Karpas-422 (cell line): ENCODE results near the gene HLA-DRB1. TPM values are rescaled to one million over a fixed set of nuclear protein-coding genes. Genes with fewer than 3 reads are reported as not detected.
"Not testable (repeated sequence)": the region's sequence is repeated elsewhere in the genome, so short reads cannot be mapped to it uniquely, and the experiment has no call there.

Source experiments
- DNase-seq: peaks from one replicate; pipeline ENCODE4 v3.0.0-alpha.2; 2015
- H2AFZ ChIP-seq: fragments of 200-600 bp; sonication (generic); 2 replicates; pipeline ENCODE4 v1.6.1; 2014; ENCODE audit warnings: antibody characterized with exemption, low read length, mixed read lengths
- H3K27ac ChIP-seq: fragments of 200-600 bp; sonication (generic); 2 replicates; pipeline ENCODE4 v1.5.1; 2014; ENCODE audit warnings: mild to moderate bottlenecking, low read length, moderate library complexity
- H3K27me3 ChIP-seq: fragments of 200-600 bp; sonication (generic); 2 replicates; pipeline ENCODE4 v1.6.1; 2014; ENCODE audit warnings: low read length, mixed read lengths
- H3K36me3 ChIP-seq: fragments of 200-600 bp; sonication (generic); 2 replicates; pipeline ENCODE4 v1.6.1; 2014; ENCODE audit warnings: low read length, mixed read lengths; ENCODE audit not compliant: insufficient read depth
- H3K4me1 ChIP-seq: fragments of 200-600 bp; sonication (generic); 2 replicates; pipeline ENCODE4 v1.6.1; 2014; ENCODE audit warnings: mild to moderate bottlenecking, low read length, mixed read lengths
- H3K4me2 ChIP-seq: fragments of 200-600 bp; sonication (generic); 2 replicates; pipeline ENCODE4 v1.6.1; 2014; ENCODE audit warnings: low read length, low read depth, mild to moderate bottlenecking; ENCODE audit not compliant: poor library complexity, severe bottlenecking
- H3K4me3 ChIP-seq: fragments of 200-600 bp; sonication (generic); 2 replicates; pipeline ENCODE4 v1.5.1; 2014; ENCODE audit warnings: mild to moderate bottlenecking, antibody characterized with exemption, low read length, mixed read lengths
- H3K79me2 ChIP-seq: fragments of 200-600 bp; sonication (generic); 2 replicates; pipeline ENCODE4 v1.6.1; 2014; ENCODE audit warnings: mild to moderate bottlenecking, low read length, mixed read lengths
- H3K9ac ChIP-seq: fragments of 200-600 bp; sonication (generic); 2 replicates; pipeline ENCODE4 v1.6.0; 2014; ENCODE audit warnings: low read length
- H3K9me2 ChIP-seq: fragments of 200-600 bp; sonication (generic), shearing (Covaris generic); replicated peaks from 2 replicates; pipeline ENCODE4 v1.6.0; 2014; ENCODE audit warnings: mild to moderate bottlenecking, low read length, moderate library complexity; ENCODE audit not compliant: insufficient read depth
- H3K9me3 ChIP-seq: fragments of 300-700, 200-600 bp; sonication (generic); 2 replicates; pipeline ENCODE4 v1.6.1; 2014; ENCODE audit warnings: low read length, mixed read lengths
- H4K20me1 ChIP-seq: fragments of 200-600 bp; sonication (generic); 2 replicates; pipeline ENCODE4 v1.6.1; 2014; ENCODE audit warnings: mild to moderate bottlenecking, antibody characterized with exemption, low read length, low read depth; ENCODE audit not compliant: insufficient read depth
- small RNA-seq: library from RNA; depleted of rRNA; stranded (forward); fragments of <200 nt; gene quantifications from one replicate; pipeline ENCODE3, GENCODE V24; 2014
- total RNA-seq: library from RNA; depleted of rRNA; stranded (reverse); fragments of >200 nt; shearing (Covaris generic); gene quantifications from 2 replicates; pipeline ENCODE4 v1.2.3, GENCODE V29; 2014; ENCODE audit warnings: low replicate concordance; rRNA removed

The HLA-DRB1 gene
- total RNA-seq, 1 experiment from 2014 or later = 281 TPM

DNA sequence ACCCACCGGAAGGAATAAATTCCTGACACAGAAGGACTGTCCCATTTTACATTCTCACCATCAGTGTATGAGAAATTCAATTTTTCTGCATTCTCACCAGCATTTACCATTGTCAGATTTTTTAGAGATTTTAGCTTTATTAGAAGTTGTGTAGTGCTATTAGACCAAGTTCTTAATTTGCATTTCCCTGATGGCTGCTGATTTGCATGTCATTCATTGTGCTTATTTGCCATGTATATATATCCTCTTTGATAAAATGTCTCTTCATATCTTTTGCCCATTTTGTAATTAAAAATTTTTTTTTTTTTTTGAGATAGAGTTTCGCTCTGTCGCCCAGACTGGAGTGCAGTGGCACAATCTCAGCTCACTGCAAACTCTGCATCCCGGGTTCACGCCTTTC is 49.8 kb downstream of the HLA-DRB1 start:
- H3K4me1 ChIP-seq = peaks cover 5% of the 10 kb centered on the region
- H2AFZ ChIP-seq = no peak overlapping the region
- H3K4me2 ChIP-seq = no peak overlapping the region
- H3K27me3 ChIP-seq = no peaks in the 10 kb centered on the region
- no peak overlapping the region for H3K27ac ChIP-seq
- no peaks in the 10 kb centered on the region for H3K36me3 ChIP-seq
- no peaks in the 10 kb centered on the region for H4K20me1 ChIP-seq
- no peaks in the 10 kb centered on the region for H3K9me2 ChIP-seq
- H3K4me3 ChIP-seq = no peak overlapping the region
- no peaks in the 10 kb centered on the region for H3K9me3 ChIP-seq
- DNase-seq = peak; percentile 60
- H3K79me2 ChIP-seq = no peaks in the 10 kb centered on the region
- no peak overlapping the region for H3K9ac ChIP-seq

DNA sequence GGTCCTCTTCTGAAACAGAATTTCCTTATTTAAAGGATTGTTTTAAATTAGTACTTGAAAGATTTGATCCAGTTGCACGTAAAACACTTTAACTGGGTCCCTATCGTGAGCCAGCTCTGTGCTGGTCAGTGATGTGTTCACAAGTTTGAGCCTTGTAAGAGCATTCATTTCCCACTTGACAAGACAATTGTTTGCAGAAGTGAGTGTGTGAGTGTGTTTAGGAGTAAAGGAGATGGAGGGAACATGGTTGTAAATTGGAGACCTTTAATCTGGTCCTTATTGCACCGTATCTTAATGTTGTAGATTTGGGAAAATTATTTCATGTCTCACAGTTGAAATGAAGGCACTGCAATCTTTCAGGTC is 59.2 kb downstream of the HLA-DRB1 start:
- H3K9me3 ChIP-seq, H4K20me1 ChIP-seq, H3K27me3 ChIP-seq, H3K36me3 ChIP-seq, H3K9me2 ChIP-seq, DNase-seq: not testable (repeated sequence)
- Histone ChIP-seq H3K4me3 (peak overlapping the region; percentile 68; the same call in 1 of the 2 replicates), H3K79me2 (peaks cover 37% of the 10 kb centered on the region), H2AFZ (peak overlapping the region; percentile 18; the same call in 1 of the 2 replicates), H3K4me1 (peaks cover 43% of the 10 kb centered on the region), H3K4me2 (peak overlapping the region; percentile 67), H3K9ac (peak overlapping the region; percentile 72), H3K27ac (peak overlapping the region; percentile 67)

DNA sequence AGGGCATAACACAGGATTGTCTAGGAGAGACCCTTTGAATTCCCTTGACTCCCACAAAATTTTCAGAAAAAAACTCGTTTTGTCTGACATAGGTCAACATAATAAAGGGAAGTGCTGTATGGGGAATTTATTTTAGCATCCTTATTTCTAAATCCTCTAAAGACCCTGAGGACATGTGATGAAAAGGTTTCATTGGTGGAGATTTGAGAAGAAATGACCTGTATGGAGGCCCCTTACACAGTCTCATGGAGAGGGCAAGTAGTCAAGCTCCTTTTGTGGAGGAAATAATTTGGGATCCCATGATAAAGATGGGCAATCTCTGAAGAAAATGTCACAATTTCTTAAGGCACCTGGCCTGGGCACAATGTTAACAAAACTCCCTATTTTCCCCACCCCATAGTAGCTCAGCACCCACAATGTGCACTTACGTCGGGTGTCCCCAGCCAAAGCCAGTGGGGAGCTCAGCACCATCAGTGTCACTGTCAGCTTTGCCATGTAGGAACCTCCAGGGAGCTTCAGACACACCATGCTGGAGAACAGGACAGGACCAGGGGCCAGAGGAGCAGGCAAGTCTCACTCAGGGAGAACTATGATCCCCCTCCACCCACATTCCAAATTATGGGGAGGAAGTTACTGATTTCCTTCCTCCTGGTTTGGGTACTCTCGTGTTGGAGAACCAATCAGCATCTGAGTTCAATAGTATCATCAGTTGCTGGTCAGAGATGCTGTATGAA is 59.8 kb downstream of the HLA-DRB1 start, which contains the start of gene HLA-DRB5:
Gene HLA-DRB5, minus strand, starts transcription at position 591 of the 734 bp plus-strand sequence. Its CDS starts 63 bp downstream, at position 528.
- peak within 1 kb of the TSS; percentile 67 for H3K4me2 ChIP-seq
- no peaks in the 10 kb centered on the region for H3K27me3 ChIP-seq
- H2AFZ ChIP-seq = peak within 1 kb of the TSS; percentile 20
- no peaks in the 10 kb centered on the region for H3K9me2 ChIP-seq
- peak within 1 kb of the TSS; percentile 72 for H3K9ac ChIP-seq
- 0 out of 2 replicates have a peak, but pooled peaks cover 4% of the 10 kb centered on the region for H3K36me3 ChIP-seq
- no peaks in the 10 kb centered on the region for H3K9me3 ChIP-seq
- H3K79me2 ChIP-seq = peaks cover 43% of the 10 kb centered on the region
- peaks cover 48% of the 10 kb centered on the region for H3K4me1 ChIP-seq
- peak within 1 kb of the TSS; percentile 67 for H3K27ac ChIP-seq
- no peaks in the 10 kb centered on the region for H4K20me1 ChIP-seq
- peak; percentile 89 for DNase-seq
- H3K4me3 ChIP-seq = peak within 1 kb of the TSS; percentile 68

Small RNA genes within 50 kb of the gene (small RNA-seq; reads per million reads assigned to genes)
- gene RNU1-61P = not detected

Other genes with a start within 250 kb of the HLA-DRB1 start
- gene TSBP1, start 217.9 kb downstream of the HLA-DRB1 start, total RNA-seq = not detected in 2 replicates
- gene BTNL2, start 182.7 kb downstream of the HLA-DRB1 start, total RNA-seq = not detected in 2 replicates
- 1,241 and 1,934 TPM in 2 replicates for gene HLA-DRA, start 150.0 kb downstream of the HLA-DRB1 start, total RNA-seq
- gene HLA-DRB5, start 59.6 kb downstream of the HLA-DRB1 start, total RNA-seq = 445 and 522 TPM in 2 replicates
- 216 and 309 TPM in 2 replicates for gene HLA-DQA1, start 47.6 kb upstream of the HLA-DRB1 start, total RNA-seq
- gene HLA-DQB1, start 76.8 kb upstream of the HLA-DRB1 start, total RNA-seq = 79.1 and 126 TPM in 2 replicates
- 40.2 and 66.5 TPM in 2 replicates for gene HLA-DQA2, start 151.5 kb upstream of the HLA-DRB1 start, total RNA-seq
- gene HLA-DQB2, start 173.7 kb upstream of the HLA-DRB1 start, total RNA-seq = 0.14 TPM in 1 of 2 replicates, not detected in the other
- gene HLA-DOB, start 227.2 kb upstream of the HLA-DRB1 start, total RNA-seq = 77.3 and 91.6 TPM in 2 replicates
- 93.0 and 140 TPM in 2 replicates for gene TAP2, start 248.9 kb upstream of the HLA-DRB1 start, total RNA-seq